NAMALWA (cell line): Measurements from ENCODE around the gene TTLL7.

Source experiments
- DNase-seq: peaks from one replicate; pipeline ENCODE4 v3.0.0-alpha.2; 2015; ENCODE audit warnings: low spot score

Gene TTLL7, protein sequence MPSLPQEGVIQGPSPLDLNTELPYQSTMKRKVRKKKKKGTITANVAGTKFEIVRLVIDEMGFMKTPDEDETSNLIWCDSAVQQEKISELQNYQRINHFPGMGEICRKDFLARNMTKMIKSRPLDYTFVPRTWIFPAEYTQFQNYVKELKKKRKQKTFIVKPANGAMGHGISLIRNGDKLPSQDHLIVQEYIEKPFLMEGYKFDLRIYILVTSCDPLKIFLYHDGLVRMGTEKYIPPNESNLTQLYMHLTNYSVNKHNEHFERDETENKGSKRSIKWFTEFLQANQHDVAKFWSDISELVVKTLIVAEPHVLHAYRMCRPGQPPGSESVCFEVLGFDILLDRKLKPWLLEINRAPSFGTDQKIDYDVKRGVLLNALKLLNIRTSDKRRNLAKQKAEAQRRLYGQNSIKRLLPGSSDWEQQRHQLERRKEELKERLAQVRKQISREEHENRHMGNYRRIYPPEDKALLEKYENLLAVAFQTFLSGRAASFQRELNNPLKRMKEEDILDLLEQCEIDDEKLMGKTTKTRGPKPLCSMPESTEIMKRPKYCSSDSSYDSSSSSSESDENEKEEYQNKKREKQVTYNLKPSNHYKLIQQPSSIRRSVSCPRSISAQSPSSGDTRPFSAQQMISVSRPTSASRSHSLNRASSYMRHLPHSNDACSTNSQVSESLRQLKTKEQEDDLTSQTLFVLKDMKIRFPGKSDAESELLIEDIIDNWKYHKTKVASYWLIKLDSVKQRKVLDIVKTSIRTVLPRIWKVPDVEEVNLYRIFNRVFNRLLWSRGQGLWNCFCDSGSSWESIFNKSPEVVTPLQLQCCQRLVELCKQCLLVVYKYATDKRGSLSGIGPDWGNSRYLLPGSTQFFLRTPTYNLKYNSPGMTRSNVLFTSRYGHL

GRCh38 chr1:83998498-83999315, at the start of gene TTLL7:
Gene TTLL7 (minus strand): TSS chr1:83999132. CDS start chr1:83952211, 46,921 bp downstream.
- DNase-seq = peak; percentile 71

DNA sequence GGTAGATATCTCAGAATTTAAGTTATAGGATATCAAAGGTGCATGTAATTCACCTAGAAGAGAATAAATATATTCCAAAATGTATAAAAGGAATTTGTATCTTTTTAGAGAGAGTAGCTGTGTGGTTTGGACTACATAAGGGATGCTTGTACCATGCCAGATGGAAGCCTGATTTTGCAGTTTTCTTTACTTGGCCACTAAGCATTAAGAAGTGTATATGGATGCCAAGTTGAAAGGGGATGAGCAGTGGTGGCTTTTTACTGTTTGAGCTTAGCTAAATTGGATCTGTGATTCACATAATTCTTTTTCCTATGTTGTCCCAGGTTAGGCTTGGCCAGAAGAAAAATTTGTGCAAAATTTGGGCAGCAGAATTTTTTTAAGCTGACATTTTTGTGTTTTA, 43.5 kb upstream of the TTLL7 start:
- DNase-seq = no peak

GRCh38 chr1:84037758-84038611, 39.1 kb upstream of the TTLL7 start:
- no peak for DNase-seq

GRCh38 chr1:84031802-84032327, 32.9 kb upstream of the TTLL7 start:
- DNase-seq = no peak

DNA sequence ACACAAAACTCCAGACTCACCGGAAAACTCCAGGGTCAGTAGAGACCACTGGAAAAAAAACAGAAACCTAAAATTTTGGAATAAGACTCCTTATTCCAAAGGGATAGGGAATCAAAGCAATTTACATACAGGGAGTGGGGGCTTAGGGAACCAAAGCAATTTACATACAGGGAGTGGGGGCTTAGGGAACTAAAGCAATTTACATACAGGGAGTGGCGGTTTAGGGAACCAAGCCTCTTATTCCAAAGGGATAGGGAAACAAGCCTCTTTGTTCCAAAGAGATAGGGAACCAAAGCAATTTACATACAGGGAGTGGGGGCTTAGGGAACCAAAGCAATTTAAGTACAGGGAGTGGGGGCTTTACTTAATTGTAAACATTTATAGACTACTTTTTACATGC, 28.4 kb upstream of the TTLL7 start:
- DNase-seq = no peak

DNA sequence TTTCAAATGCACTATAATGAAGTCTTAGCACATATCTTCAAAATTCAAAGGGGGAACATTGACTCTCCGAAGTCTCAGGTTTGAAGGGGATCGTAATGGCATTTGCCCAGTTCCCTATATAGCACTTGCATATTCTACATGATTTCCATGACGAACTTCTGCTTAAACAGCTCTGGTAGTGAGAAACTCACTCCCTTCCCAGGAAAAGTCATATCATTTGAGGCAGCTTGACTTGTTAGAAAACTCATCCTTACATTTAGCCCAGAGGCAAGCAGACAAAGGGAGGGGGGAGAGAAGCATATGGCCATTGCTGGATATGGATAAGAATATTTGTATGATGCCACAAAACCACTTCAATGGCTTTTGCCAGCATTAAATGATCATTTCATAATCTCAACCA, 27.0 kb upstream of the TTLL7 start:
- no peak for DNase-seq

DNA sequence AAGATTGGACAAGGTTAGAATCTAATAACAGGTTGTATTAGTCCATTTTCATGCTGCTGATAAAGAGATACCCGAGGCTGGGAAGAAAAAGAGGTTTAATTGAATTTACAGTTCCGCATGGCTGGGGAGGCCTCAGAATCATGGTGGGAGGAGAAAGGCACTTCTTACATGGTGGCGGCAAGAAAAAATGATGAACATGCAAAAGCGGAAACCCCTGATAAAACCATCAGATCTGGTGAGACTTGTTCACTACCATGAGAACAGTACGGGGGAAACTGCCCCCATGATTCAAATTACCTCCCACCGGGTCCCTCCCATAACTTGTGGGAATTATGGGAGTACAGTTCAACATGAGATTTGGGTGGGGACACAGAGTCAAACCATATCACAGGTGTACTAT, 22.9 kb upstream of the TTLL7 start:
- no peak for DNase-seq

DNA sequence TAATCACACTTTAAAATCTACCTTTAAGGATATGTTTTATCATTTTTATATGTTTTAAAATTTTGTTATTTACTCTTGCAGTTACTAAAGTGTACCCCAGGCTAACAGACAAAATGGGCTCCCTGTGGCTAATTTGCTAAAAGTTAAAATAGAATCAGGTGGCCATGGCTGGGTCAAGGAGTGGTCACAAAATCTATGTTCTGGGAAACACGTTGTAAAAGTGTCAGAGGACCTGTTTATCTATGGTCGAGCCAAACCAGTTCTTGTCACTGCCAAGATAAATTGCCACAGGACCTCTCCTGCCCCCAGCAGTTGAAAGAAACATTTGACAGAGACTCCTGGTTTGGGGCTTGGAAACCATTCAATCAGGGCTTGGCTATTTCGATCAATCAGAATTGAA, 21.2 kb upstream of the TTLL7 start:
- DNase-seq = no peak

- DNase-seq = no peak
These were observed 20.3 kb upstream of the TTLL7 start for GRCh38 chr1:84019217-84019616.

DNA sequence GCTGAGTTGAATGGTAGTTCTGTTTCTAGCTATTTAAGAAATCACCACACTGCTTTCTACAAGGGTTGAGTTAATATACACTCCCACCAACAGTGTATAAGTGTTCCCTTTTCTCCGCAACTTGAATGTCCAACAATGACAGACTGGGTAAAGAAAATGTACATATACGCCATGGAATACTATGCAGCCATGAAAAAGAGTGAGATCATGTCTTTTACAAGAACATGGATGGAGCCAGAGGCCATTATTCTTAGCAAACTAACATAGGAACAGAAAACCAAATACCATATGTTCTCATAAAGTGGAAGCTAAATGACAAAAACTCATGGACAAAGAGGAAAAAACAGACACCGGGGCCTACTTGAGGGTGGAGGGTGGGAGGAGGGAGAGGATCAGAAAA, 14.8 kb upstream of the TTLL7 start:
- no peak for DNase-seq

DNA sequence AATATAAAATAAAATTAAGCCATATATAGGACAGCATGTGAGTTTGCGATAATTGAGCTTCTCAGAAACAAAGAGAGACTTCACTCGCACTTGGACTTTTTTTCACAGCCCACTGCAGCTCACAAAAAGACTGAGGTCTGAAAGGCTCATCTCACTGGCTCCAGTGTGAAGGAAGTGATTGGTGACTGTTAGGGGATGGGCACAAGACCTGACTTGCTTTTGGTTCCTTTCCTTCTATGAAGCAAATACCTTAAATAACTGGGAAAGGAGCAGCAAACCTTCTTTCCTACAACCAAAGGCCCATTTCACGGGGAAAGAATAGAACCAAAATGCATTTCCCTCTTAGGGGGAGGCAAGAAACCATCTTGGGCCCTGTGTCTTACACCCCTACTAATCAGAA, 13.1 kb upstream of the TTLL7 start:
- no peak for DNase-seq

DNA sequence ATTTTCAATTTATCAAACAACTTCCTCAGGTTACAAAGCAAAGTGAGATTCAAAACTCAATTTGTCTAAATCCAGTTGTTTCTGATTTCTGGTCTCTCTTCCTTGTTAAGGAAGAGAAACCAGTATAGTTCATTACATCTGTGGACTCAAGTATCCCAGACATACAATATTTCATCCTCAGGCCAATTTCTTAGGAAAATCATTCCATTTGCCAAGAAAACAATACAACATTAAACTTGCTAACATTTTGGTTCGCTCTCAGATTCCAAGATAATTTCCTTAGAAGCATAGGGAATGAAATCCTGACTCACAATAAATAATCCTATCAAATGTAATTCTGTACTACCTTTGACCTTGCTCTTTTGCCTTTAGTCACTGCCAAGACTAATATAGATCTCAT, 11.2 kb upstream of the TTLL7 start:
- no peak for DNase-seq

GRCh38 chr1:84008631-84009030, 9.7 kb upstream of the TTLL7 start:
- no peak for DNase-seq

GRCh38 chr1:84006591-84006990, 7.7 kb upstream of the TTLL7 start:
- DNase-seq = no peak

DNA sequence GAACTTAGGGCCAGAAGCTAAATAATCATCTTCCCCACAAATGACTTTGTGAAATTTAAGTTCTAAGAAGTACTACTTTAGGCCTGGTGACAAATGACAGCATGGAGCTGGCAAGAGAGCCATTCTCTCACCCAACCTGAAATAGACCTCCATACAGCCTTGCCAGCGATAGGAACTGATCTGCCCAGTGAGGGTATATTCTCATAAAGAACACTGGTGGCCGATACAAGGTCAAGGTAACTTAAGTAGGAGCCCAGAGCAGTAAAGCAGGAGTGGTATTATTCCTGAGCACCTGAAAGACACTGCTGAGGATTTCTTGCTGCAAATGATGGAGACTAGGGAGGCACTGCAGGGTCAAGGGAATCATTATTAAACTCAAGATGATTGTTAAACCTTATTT, 2.6 kb upstream of the TTLL7 start:
- DNase-seq = no peak

- no peak for DNase-seq
These were observed 2.1 kb upstream of the TTLL7 start for GRCh38 chr1:84000954-84001495.

GRCh38 chr1:84000196-84000885, 1.4 kb upstream of the TTLL7 start:
- no peak for DNase-seq

DNA sequence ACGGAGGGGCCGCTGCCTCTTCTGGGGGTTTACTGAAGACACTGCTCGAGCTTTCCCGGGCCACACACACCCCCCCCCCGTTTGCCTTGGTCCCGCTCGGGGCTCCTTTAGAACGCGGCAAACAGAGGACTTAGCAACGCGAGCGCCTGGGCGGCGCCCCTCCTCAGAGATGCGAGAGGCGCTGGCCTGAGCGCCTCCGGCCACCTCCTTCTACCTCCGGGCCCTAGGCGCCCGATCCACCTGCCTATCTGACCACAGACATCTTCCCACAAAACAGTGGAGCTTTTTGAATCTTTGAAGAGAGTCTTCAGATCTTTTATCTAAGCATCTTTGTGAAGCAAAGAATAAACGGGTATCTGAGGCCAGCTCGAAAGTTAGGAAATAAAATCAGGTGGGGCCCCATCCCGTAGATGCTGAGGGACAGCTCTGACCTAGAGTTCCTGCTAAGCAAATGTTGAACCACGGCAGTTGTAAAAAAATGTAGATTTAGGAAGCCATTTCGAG, 436 bp upstream of the TTLL7 start:
- peak; percentile 74 for DNase-seq

GRCh38 chr1:83998205-83998497, 781 bp downstream of the TTLL7 start:
- DNase-seq = peak; percentile 8

GRCh38 chr1:83997631-83998030, 1.3 kb downstream of the TTLL7 start:
- no peak for DNase-seq
